Measurements from ENCODE around the gene CLCA1.

The CLCA1 gene

DNA sequence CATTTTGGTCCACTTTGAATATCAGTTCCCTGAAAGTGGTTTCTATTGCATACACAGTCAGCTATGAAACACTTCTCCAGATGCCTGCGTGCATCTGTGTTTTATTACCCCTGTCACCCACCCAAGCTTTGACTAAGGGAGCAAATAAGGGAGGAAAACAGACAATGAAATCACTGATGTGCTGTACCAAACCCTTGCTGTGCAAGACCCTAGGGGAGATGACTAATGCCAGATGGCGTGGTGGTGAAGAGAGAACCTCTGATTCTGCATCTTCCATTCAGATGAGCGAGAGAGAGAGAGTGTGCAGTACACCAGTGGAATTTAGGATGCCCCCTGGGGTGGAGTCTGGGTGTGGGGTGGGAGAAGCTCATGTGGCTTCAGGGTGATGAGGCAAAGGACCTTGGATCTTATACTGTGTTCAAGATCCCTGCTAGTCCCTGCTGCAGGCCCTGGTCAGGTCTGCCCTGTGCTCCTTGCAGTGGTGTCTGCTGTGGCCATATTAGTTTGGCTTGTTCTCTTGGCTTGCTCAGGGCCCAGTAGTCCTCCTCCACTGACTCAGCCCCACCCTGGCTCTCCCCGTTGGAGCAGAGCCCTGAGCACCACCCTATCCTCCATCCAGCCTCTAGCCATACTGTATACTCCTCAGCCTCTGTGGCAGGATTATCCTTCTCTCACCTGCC lies 18.5 kb downstream of the CLCA1 start:
- TF ChIP-seq, protein P1, sequence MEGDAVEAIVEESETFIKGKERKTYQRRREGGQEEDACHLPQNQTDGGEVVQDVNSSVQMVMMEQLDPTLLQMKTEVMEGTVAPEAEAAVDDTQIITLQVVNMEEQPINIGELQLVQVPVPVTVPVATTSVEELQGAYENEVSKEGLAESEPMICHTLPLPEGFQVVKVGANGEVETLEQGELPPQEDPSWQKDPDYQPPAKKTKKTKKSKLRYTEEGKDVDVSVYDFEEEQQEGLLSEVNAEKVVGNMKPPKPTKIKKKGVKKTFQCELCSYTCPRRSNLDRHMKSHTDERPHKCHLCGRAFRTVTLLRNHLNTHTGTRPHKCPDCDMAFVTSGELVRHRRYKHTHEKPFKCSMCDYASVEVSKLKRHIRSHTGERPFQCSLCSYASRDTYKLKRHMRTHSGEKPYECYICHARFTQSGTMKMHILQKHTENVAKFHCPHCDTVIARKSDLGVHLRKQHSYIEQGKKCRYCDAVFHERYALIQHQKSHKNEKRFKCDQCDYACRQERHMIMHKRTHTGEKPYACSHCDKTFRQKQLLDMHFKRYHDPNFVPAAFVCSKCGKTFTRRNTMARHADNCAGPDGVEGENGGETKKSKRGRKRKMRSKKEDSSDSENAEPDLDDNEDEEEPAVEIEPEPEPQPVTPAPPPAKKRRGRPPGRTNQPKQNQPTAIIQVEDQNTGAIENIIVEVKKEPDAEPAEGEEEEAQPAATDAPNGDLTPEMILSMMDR (conservative IDR thresholded peaks at IDR 0.05; ENCODE audit: low read depth, low read length), result no peak
- no peak overlapping the region for H3K4me2 ChIP-seq

DNA sequence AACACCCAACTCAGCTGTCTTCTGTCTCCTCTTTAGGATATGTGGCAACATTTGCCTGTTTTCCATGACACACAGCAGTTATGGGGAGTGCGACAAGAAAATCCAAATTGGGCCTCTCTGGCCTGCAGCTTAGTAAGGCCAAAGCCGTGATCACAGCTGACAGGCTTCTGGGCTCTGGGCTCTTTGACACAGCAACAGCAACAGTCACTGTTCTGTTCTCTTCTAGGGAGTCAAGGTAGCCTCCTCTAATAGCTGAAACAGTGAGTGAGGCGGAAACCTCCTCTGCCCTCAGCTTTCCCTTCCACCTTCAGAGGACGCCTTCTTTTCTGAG lies 19.0 kb downstream of the CLCA1 start:
- H3K27ac ChIP-seq, result no peak overlapping the region
- no peaks in the 10 kb centered on the region for H3K4me1 ChIP-seq (ENCODE audit: low read depth, poor library complexity, severe bottlenecking)
- no peak overlapping the region for H2AFZ ChIP-seq (ENCODE audit: low read depth)
- H3K27me3 ChIP-seq (ENCODE audit: insufficient read depth, low read depth), result no peaks in the 10 kb centered on the region
- H3K36me3 ChIP-seq (ENCODE audit: insufficient read depth), result no peaks in the 10 kb centered on the region
- no peak overlapping the region for H3K9ac ChIP-seq
- no peaks in the 10 kb centered on the region for H4K20me1 ChIP-seq (ENCODE audit: insufficient read depth)
- no peak overlapping the region for H3K4me3 ChIP-seq (IDR thresholded peaks at IDR 0.05; ENCODE audit: insufficient read depth, low read depth, low read length)
- no peaks in the 10 kb centered on the region for H3K79me2 ChIP-seq (ENCODE audit: insufficient read depth, low read depth)
- TF ChIP-seq, protein P1 (conservative IDR thresholded peaks at IDR 0.05; ENCODE audit: low read depth, low read length), result no peak
- H3K4me2 ChIP-seq, result no peak overlapping the region

More for the DNA sequence above, 18.5 kb downstream of the CLCA1 start:
- no peaks in the 10 kb centered on the region for H3K4me1 ChIP-seq (ENCODE audit: low read depth, poor library complexity, severe bottlenecking)
- H3K27me3 ChIP-seq (ENCODE audit: insufficient read depth, low read depth), result no peaks in the 10 kb centered on the region
- H3K79me2 ChIP-seq (ENCODE audit: insufficient read depth, low read depth), result no peaks in the 10 kb centered on the region
- H3K27ac ChIP-seq, result no peak overlapping the region
- no peak overlapping the region for H3K9ac ChIP-seq
- no peak overlapping the region for H2AFZ ChIP-seq (ENCODE audit: low read depth)
- H4K20me1 ChIP-seq (ENCODE audit: insufficient read depth), result no peaks in the 10 kb centered on the region
- H3K36me3 ChIP-seq (ENCODE audit: insufficient read depth), result no peaks in the 10 kb centered on the region
- H3K4me3 ChIP-seq (IDR thresholded peaks at IDR 0.05; ENCODE audit: insufficient read depth, low read depth, low read length), result no peak overlapping the region

DNA sequence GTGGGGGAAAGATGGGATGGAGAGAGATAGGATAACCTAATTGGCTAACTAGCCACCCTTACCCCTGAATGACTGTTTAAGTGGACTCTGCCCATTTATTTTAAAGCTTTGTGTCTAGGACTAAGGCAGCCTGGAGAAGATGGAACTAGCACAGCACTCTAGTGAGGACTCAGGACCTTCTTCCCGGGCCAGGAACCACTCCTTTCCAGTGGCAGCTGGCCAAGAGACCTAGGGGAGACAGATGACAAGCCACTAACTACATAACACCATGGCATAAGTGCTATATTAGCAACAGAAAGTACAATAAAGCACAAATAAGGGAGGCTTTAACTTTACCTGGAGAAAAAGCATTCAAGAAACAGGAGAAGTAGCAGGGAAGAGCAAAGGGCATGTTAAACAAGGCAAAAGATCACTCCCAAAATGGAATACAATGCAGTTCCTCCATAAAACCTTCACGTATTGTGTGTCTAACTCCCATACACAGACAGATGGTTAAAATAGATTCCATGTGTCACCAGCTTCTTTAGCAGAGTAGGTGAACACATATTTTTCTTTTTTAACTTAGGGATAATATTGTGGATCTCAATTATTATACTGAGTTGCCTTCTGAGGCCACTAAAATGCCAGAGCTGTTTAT lies 20.6 kb downstream of the CLCA1 start:
- Histone ChIP-seq H3K27me3 (ENCODE audit: insufficient read depth, low read depth) (no peaks in the 10 kb centered on the region), H3K79me2 (ENCODE audit: insufficient read depth, low read depth) (no peaks in the 10 kb centered on the region), H4K20me1 (ENCODE audit: insufficient read depth) (no peaks in the 10 kb centered on the region), H3K36me3 (ENCODE audit: insufficient read depth) (no peaks in the 10 kb centered on the region), H2AFZ (ENCODE audit: low read depth) (no peak overlapping the region), H3K4me1 (ENCODE audit: low read depth, poor library complexity, severe bottlenecking) (no peaks in the 10 kb centered on the region), H3K4me3 (IDR thresholded peaks at IDR 0.05; ENCODE audit: insufficient read depth, low read depth, low read length) (no peak overlapping the region), H3K9ac (no peak overlapping the region), H3K27ac (no peak overlapping the region), H3K4me2 (no peak overlapping the region)
- TF ChIP-seq, protein P1 (conservative IDR thresholded peaks at IDR 0.05; ENCODE audit: low read depth, low read length), result no peak

DNA sequence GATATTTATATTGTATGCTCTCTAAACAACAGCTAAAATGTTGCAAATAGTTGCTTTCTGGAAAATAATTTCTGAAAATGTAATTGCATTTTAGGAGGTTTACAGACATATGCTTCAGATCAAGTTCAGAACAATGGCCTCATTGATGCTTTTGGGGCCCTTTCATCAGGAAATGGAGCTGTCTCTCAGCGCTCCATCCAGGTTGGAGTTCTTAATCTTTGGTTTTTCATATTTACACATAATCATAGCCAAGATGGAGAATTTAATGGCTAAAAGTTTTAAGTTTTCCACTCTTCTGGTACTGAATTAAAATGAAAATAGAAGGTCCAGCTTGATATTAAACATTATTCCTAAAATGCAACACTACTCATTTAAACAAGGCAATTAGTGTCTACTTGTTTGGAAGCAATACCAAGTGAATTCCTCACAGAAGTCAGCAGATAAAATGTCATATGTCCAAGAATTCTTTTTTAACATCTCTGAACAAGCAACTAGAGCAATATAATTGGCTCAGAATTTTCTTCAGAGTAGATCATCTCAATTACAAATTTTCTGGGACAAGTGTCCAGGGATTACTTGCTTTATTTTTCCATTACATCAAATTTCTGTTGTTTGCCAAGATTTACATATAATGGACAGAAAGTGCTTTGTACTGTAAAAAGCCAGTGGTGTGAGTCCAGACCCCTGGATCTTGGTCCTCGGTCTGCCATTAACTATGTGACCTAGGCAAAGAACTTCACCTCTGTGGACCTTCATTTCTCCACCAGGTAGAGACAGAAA lies 22.6 kb downstream of the CLCA1 start:
- Histone ChIP-seq H3K4me2 (no peak overlapping the region), H3K79me2 (ENCODE audit: insufficient read depth, low read depth) (no peaks in the 10 kb centered on the region), H4K20me1 (ENCODE audit: insufficient read depth) (no peaks in the 10 kb centered on the region), H3K36me3 (ENCODE audit: insufficient read depth) (no peaks in the 10 kb centered on the region), H3K27ac (no peak overlapping the region), H3K4me1 (ENCODE audit: low read depth, poor library complexity, severe bottlenecking) (no peaks in the 10 kb centered on the region), H2AFZ (ENCODE audit: low read depth) (no peak overlapping the region), H3K4me3 (IDR thresholded peaks at IDR 0.05; ENCODE audit: insufficient read depth, low read depth, low read length) (no peak overlapping the region), H3K27me3 (ENCODE audit: insufficient read depth, low read depth) (no peaks in the 10 kb centered on the region), H3K9ac (no peak overlapping the region)
- TF ChIP-seq, protein P1 (conservative IDR thresholded peaks at IDR 0.05; ENCODE audit: low read depth, low read length), result no peak

All from KMS-11 (cell line).